Measurements from ENCODE around the gene PDE8B.

The PDE8B gene

DNA sequence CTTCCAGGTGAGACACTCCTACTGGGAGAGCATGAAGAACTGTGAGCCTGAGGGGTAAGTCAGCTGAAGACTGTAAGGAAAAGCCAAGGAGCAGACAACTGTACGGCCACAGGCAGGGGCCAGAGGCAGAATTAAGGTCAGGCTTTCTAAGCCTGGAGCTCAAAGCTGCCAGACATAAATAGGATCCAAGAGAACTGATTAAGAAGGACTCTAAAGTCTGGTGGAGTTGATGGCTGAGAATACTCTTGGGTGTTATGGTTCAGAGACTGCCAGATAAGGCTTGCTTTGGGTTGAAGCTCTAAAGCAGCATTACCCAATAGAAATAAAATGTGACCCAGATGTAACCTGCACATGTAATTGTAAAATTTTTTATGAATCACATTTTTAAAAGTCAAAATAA is 12.2 kb downstream of the PDE8B start:
- TF ChIP-seq, protein P1, sequence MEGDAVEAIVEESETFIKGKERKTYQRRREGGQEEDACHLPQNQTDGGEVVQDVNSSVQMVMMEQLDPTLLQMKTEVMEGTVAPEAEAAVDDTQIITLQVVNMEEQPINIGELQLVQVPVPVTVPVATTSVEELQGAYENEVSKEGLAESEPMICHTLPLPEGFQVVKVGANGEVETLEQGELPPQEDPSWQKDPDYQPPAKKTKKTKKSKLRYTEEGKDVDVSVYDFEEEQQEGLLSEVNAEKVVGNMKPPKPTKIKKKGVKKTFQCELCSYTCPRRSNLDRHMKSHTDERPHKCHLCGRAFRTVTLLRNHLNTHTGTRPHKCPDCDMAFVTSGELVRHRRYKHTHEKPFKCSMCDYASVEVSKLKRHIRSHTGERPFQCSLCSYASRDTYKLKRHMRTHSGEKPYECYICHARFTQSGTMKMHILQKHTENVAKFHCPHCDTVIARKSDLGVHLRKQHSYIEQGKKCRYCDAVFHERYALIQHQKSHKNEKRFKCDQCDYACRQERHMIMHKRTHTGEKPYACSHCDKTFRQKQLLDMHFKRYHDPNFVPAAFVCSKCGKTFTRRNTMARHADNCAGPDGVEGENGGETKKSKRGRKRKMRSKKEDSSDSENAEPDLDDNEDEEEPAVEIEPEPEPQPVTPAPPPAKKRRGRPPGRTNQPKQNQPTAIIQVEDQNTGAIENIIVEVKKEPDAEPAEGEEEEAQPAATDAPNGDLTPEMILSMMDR (IDR thresholded peaks at IDR 0.05; ENCODE audit: extremely low read depth, missing control alignments): no peak
- DNase-seq (ENCODE audit: low spot score): no peak

DNA sequence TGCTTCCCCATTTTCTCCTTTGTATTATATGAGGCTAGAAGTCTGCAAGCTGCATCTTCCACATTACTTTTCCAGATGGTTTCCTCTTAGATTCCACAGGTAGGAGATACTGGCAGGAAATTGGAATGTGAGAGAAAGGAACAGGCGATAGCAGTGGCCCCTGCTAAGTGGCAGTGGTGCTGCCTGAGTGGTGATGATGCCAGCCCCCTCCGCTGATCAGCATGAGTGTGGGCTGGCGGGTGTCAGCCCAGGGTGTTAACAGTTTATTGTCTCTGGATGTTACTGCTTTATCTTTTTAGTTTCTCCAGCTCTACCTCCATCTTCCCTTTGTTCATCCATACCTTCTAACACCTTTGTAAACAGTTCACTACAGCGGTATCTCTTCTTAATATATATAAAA is 13.2 kb downstream of the PDE8B start:
- no peak for DNase-seq (ENCODE audit: low spot score)
- TF ChIP-seq, protein P1 (IDR thresholded peaks at IDR 0.05; ENCODE audit: extremely low read depth, missing control alignments): no peak

DNA sequence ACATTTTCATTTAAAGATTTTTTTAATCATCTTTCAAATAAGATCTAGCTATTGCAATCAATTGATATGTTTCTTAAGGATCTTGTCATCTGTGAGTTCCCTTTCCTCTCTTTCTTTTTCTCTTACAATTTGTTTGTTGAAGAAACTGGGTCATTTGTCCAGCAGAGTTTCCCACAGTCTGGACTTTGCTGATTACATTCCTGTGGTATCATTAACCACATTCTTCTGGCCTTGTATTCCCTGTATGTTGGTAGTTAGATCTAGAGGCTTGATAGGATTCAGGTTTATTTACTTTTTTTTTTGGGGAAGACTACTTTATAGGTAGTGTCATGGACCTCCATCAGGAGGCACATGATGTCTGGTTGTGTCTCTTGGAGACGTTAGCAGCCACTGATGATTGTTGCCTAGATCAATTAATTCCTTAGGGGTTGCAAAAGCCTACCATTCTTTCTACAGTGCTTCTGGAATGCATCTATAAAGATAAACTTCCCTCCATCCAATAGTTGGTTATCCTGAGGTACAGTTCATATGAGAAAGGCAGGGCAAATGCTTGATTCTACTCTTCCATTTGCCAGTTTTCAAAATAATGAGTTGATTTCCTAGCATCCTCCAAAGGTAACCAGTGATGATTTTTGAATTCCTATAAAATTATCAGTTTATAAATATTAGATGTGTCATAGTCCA is 14.3 kb downstream of the PDE8B start:
- TF ChIP-seq, protein P1 (IDR thresholded peaks at IDR 0.05; ENCODE audit: extremely low read depth, missing control alignments): no peak
- DNase-seq (ENCODE audit: low spot score): no peak

DNA sequence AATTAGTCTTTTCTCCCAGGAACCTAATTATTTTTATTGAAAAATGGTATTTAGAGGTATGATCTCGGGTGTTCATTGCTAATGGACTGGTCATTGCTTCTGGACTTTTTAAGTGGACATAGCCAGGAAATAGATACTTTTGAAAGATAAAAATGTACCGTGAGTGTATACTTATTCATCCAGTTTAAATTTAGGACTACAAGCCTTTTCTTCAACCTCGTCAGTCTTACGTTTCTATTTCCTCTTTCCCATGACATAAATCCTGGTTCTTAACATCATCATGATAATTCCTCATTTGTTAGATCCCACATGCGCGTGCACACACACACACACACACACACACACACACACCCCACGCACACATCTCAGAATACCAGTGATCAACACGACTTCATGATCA is 15.1 kb downstream of the PDE8B start:
- DNase-seq (ENCODE audit: low spot score): no peak
- TF ChIP-seq, protein P1 (IDR thresholded peaks at IDR 0.05; ENCODE audit: extremely low read depth, missing control alignments): no peak

DNA sequence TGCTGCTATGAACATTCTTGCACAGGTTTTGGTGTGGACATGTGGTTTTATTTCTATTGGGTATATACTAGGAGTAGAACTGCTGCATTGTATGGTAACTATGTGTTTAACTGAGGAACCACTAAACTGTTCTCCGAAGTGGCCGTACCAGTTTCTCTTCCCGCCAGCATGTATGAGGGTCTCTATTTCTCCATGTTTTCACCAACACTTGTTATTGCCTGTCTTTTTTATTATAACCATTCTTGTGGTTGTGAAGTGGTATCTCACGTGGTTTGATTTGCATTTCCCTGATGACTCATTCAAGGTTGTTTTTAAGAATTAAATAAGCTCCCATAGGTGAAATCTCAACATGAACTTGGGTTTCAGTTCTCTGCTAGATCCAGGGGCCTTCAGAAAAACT is 19.4 kb downstream of the PDE8B start:
- TF ChIP-seq, protein P1 (IDR thresholded peaks at IDR 0.05; ENCODE audit: extremely low read depth, missing control alignments): no peak
- DNase-seq (ENCODE audit: low spot score): no peak

DNA sequence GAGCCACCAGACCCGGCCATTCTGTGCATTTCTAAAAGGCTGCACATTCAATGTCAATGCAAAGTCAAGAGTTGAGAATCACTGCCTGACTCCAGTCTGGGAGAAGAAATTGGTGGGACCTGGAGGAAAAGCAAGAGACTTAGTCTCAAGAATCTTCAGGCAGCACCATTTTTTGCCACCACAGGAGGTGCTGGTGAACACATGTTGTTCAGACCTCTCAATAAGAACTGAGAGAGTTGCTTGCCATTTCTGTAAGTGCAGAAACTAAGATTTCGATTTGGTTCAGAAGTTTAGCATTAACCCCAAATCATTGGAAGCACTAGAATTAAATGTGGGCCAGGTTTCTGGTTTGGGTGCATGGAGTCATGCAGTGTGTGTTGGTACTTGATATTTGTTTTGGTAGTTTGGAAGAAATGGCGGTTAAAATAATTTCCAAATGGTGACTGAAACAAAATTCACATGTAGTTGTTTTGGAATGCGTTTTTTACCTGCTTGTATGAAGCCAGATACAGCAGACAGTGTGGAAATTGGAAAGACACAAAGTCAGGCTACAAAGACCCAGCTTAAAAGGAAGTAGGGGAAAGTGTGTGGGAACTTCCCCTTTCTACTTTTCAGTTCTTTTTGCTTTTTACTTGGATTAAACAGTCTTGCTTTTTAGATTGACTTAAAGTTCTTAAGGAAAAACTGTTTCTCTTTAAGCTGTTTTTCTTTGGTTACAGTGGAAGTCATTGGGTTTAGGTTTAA is 20.4 kb downstream of the PDE8B start:
- TF ChIP-seq, protein P1 (IDR thresholded peaks at IDR 0.05; ENCODE audit: extremely low read depth, missing control alignments): no peak
- no peak for DNase-seq (ENCODE audit: low spot score)

DNA sequence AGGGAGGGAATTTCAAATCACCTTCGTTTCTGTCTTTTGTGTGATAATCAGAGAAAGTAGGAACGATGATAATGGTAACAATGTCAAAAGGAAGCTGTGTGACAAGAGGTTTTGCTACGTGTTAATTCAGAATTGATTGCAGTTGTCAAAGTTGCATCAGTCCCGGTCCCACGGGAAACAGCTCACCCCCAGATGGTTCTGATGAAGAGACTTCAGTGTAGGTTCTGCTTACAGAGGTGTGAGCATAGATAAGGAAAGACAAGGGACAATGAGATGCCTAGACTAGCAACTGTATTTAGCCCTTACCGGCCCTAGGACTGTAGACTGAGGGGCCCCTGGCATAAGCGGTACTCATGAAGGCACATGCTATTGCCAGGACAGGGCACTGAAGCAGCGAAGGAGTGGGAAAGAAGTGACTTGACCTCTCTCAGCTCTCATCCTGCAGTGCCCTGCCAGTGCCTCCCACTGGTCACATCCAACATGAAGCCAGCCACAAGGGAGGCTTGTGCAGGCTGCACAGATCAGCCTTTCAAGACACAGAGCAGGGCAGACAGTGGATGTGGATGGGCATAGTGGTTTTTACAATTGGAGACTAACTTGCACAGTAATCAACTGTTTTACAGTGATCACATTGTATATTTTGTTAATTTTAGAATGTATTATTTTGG is 21.1 kb downstream of the PDE8B start:
- TF ChIP-seq, protein P1 (IDR thresholded peaks at IDR 0.05; ENCODE audit: extremely low read depth, missing control alignments): no peak
- DNase-seq (ENCODE audit: low spot score): no peak
